ENCODE data around the gene TNFRSF12A.

TNFRSF12A gene

DNA sequence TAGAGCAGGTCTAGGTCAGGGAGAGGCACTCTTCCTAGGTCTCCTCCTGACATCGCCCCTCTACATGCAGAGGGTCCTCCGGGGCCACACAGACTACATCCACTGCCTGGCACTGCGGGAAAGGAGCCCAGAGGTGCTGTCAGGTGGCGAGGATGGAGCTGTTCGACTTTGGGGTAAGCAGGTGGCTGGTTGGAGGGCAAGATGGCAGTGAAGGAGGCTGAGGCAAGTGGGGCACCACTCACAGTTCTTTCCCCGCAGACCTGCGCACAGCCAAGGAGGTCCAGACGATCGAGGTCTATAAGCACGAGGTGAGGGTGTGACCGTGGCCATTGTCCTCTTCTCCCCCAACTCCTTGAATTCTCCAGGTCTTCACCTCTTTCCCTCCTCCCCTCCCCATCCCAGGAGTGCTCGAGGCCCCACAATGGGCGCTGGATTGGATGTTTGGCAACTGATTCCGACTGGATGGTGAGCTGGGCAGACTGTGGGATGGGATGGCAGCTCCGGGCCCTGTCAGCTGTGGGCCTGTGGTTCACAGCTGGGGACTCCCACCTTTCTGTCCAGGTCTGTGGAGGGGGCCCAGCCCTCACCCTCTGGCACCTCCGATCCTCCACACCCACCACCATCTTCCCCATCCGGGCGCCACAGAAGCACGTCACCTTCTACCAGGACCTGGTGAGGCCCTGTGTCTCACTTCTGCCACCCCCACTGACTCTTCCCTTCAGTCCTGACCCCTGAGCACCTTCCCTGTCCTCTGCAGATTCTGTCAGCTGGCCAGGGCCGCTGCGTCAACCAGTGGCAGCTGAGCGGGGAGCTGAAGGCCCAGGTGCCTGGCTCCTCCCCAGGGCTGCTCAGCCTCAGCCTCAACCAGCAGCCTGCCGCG, 6.7 kb downstream of the TNFRSF12A start:
- DNase-seq (ENCODE audit: low read depth): no peak

GRCh38 chr16:3027489-3027795, 7.3 kb downstream of the TNFRSF12A start:
- no peak for DNase-seq (ENCODE audit: low read depth)

DNA sequence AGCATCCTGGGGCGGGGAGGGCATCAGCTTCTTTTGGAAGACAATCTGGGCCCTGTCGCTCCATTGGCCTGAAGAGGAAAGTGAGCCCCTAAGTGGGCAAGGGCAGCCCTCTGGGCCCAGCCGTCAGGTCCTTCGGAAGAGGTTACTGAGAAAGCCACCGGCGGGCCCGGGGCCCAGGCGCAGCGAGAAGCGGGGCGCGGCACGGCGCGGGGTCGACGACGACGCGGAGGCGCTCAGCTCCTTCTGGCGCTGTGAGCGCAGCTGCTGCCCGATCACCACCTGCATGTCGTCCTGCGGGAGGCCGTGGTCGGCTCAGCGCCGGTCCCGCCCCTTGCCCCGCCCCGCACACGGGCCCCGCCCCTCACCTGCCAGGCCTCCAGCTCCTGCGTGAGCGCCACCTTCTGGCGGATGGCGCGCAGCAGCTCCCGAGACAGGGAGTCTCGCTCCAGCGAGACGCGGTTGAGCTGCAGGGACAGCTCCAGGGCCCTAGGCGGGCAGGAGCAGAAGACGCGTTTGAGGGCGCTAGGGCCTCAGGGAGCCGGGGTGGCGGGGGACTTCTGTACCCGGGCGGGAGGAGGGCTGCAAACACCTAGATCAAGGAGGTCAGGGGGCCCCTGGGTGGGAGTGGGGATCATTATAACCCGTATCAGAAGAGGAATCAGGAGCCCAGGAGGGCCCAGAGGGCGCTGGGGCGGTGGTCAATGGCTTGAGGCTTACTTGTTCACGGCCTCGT, 8.0 kb downstream of the TNFRSF12A start:
- DNase-seq (ENCODE audit: low read depth): no peak

DNA sequence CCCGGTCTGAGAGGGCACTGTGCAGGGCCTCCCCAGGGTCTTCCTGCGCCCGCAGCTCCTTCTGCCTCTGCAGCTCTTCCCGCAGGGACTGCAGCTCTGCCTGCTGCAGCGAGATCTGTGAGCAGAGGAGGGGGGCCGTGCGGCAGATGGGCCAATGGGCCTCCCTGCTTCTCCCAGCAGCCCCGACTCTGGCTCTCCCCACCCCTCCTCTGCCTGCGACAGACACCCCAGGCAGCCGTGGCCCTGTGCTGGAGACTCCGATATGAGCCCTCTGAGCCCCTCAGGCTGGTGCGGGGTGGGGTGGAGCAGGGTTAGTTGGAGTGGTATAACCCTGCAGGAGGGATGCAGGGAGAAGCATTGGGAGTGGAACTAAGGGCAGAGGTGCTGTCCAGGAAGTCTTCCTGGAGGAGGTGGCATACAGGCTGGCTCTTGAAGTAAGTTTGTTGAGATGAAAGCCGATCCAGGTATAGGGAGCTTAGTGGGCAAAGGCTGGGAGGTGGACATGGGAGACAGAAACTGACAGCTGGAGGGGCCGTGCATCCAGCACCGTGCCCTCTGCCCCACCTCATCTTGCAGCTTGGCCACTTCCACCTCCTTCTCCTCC, 8.7 kb downstream of the TNFRSF12A start:
- DNase-seq (ENCODE audit: low read depth): no peak

DNA sequence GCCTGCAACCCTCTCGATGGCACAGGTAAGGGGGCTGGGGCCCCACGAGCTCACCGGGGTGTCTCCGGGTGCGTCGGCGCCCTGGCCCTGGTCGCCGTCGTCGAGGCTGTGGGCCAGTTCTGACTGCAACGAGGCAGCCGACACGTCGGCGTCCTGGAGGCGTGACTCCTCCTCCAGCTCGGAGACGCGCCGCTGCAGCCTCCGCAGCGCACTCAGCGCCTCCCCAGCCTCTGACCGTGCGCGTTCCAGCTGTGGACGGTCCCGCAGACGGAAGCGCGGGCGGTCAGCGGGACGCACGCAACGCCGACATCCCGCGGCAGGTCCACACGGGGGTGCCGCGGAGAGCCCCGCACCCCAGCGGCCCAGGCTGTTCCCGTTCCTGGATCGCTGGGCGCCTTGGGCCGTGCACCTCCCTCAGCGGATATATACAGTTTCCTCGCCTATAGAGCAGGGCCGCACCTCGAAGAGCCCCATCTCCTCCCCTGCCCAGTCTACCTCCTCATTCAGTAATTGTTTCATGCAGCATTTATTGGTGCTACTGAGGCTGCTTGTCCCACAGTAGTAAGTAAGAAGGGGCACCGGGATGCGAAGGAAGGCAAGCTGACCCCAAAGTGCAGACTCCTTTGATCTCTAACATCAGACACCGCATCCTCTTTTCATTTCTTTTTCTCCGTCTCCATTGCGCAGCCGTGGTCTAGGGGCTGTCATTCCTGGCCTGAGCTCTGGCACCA, 9.5 kb downstream of the TNFRSF12A start:
- DNase-seq (ENCODE audit: low read depth): no peak

GRCh38 chr16:3030222-3031212, 10.3 kb downstream of the TNFRSF12A start:
- no peak for DNase-seq (ENCODE audit: low read depth)

GRCh38 chr16:3032624-3033023, 12.5 kb downstream of the TNFRSF12A start:
- no peak for DNase-seq (ENCODE audit: low read depth)

- DNase-seq (ENCODE audit: low read depth): no peak
These were observed 15.3 kb downstream of the TNFRSF12A start for GRCh38 chr16:3035289-3035971.

DNA sequence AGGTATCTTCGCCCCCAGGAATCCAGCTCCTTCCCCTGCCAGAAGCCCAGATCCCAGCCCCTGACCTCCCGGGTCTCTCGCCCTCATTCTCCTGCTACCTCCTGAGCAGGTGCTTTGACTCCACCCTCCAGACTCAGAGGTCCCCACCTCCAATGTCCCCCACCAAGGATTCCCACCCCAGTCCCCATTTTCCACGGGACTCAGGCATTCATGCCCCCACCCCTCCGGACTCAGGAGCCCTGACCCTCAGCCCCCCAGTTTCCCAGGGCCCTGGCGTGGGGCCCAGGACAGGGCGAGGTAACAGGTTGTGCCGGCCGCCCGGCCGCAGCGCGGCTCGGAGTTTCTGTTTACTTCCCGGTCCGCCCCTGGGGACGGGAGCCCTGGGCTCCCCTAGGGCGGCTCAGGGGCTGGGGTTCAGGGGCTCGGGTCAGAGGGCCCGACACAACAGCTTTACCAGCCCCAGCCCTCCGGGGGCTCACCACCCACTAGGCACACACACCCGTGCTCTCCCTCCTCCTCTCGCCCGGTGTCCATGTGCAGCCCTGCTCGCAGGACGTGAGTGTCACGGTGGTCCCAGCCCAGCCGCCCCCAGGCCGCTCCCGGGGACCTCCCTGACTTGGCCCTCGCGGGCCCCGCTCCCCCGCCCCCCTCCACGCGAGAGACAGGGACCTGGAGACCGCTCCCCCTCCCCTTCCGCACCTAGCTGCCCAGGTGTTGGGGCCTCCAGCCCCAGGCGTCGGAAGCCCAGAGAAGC, 16.0 kb downstream of the TNFRSF12A start:
- DNase-seq (ENCODE audit: low read depth): no peak

DNA sequence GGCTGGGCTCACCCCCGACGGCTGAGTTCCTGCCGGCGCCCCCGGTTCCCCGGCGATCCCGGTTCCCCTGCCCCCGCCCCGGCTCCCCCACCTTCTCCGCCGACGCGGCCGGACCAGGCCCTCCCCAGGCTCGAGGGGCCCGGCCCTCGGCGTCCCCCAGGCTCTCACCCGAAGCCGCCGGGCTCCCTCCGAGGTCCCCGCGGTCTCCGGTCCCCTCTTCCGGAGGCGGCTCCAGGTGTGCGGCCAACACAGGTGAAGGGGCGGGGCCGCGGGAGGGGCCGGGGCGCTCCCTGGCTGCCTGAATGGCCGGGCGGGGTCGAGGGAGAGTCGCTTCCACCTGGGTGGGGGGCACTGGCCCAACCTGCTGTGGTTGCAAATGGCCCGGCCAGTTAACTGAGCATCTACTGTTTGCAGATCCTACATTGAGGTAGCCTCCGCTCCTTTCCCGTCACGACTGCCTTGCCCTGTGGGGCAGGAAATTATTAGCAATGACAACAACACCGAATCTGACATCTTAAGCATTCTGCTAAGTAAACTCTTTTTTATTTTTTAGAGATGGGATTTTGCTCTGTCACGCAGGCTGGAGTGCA, 16.7 kb downstream of the TNFRSF12A start, which contains the start of gene BICDL2:
Gene BICDL2, minus strand, starts transcription at position 219 of the 590 bp plus-strand sequence. CDS start 1,448 bp downstream, outside the sequence.
- no peak for DNase-seq (ENCODE audit: low read depth)

DNA sequence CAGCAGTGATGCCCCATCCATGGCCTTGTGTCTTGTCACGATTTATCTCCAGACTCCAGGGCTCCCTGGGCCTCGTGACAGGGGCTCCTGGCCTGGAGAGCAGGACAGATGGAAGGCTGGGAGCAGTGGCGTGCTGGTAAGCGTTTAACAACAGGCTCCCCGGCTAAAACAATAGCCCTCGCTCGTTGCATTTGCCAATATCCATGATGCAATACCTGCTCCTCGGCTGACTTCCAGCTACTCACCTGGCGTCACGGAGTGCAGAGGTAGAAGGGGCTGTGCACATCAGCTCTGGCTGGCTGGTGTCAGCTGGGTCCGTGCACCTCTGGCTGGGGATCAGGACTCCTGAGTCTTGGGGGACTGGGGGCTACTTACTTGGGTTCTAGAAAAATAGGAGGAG, 18.1 kb downstream of the TNFRSF12A start:
- no peak for DNase-seq (ENCODE audit: low read depth)

- DNase-seq (ENCODE audit: low read depth): no peak
These were observed 18.7 kb downstream of the TNFRSF12A start for GRCh38 chr16:3038896-3039295.

GRCh38 chr16:3042376-3042775, 22.2 kb downstream of the TNFRSF12A start:
- DNase-seq (ENCODE audit: low read depth): no peak

DNA sequence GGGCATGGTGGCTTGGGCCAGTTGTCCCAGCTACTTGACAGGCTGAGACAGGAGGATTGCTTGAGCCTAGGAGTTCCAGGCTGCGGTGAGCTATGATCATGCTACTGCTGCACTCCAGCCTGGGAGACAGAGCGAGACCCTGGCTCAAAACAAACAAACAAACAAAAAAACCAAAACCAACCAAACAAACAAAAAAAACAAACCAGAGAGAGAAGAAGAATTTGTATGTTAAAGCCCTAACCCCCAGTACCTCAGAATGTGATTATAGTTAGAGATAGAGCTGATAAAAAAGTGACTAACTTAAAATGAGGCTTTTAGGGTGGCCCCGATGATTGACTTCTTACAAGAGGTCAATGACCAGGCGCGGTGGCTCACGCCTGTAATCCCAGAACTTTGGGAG, 24.5 kb downstream of the TNFRSF12A start:
- no peak for DNase-seq (ENCODE audit: low read depth)

DNA sequence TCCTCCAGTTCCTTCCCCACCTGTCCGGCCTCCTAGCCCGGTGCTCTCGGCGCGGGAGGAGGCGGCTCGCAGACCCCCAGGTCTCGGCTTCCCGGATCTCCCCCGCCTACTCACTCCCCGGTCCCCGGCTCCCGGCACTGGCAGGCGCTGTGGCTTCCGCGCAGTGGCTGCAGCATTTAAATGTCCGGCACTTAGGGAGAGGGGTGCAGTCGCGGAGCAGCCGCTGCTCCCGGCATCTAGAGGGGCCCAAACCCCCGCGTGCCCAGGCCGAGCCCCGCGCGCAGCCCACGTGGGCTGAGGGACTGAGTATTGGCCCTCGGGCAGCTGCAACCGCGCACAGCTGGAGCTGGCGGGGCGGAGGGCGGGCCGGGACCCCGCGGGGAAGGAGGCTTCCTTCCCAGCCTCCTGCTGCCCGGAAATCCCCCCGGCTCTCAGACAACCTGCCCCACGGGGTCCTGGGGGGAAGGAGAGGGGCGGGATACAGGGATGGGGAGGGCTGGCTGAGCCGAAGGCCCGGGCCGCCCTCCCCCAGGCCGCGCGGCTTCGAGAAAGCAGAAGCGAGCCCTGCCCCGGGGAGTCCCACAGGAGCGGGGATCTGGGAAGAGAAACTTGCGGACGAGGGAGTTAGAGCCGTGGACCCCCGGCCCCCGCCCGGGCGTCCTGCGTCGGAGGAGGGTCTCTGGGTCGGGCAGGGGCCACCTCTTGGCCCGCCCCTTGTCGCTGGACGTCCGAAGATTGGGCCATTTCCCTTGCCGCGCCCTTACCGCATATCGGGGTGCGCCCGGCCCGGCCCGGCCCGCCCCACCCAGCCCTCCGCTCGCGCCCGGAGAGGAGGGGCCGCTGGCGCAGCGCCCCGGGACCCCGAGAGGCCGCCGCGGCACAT, 25.8 kb downstream of the TNFRSF12A start, which contains the start of gene MMP25:
Gene MMP25, plus strand, starts transcription at position 804 of the 883 bp plus-strand sequence. CDS start 357 bp downstream, outside the sequence.
- no peak for DNase-seq (ENCODE audit: low read depth)

DNA sequence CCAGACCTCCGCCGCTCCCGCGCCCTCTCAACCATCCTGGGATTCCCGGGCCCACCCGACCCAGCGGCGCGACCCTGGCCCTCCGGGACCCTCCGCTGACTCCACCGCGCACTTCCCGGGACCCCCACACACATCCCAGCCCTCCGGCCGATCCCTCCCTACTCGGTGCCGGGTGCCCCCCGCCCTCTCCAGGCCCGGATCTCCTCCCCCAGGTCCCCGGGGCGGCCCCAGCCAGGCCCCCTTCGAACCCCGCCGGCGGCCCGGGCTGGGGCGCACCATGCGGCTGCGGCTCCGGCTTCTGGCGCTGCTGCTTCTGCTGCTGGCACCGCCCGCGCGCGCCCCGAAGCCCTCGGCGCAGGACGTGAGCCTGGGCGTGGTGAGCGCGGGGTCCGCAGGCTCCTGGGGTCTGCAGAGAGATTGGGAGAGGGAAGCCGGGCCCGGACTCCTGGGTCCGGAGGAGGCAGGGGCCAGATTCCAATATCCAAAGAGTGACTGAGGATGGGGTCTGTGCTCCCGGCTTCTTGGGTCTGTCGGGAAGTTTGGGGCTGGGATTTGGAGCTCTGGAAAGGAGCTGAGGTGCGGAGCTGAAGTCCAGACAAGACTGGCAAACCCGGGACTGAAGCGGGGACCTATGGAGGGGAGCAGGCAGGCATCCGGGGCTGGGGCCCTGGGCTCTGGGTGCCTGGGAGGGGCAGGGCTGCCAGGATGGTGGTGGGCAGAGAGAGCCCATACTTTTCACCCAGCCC, 26.6 kb downstream of the TNFRSF12A start:
- DNase-seq (ENCODE audit: low read depth): no peak

GRCh38 chr16:3047387-3047720, 27.2 kb downstream of the TNFRSF12A start:
- DNase-seq (ENCODE audit: low read depth): no peak
